Fibroblast of skin of abdomen (primary cell): Measurements from ENCODE around the gene CAB39L.
"Not testable (repeated sequence)": the region's sequence is repeated elsewhere in the genome, so short reads cannot be mapped to it uniquely, and the experiment has no call there.

Experiments
- DNase-seq: peaks from one replicate; pipeline ENCODE4 v3.0.0-alpha.2; 2013

Gene CAB39L

DNA sequence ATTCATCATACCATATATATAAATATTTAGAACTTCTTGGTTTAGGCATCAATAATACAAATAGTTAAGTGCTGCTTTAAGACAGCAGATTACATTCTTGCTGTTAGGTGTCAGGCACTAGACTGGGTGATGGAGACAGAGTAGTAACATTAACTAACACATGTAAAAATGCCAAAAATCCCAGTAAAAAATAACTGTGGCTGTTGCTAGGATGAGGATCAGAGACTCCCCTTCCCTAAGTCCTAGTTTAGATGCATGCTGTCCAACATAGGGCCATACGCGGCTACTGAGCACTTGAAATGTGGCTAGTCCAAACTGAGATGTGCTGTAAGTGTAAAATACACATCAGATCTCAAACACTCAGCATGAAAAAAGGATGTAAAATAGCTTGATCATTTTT, 101.4 kb downstream of the CAB39L start:
- peak; percentile 20 for DNase-seq

GRCh38 chr13:49341941-49342340, 101.9 kb downstream of the CAB39L start:
- DNase-seq: no peak

DNA sequence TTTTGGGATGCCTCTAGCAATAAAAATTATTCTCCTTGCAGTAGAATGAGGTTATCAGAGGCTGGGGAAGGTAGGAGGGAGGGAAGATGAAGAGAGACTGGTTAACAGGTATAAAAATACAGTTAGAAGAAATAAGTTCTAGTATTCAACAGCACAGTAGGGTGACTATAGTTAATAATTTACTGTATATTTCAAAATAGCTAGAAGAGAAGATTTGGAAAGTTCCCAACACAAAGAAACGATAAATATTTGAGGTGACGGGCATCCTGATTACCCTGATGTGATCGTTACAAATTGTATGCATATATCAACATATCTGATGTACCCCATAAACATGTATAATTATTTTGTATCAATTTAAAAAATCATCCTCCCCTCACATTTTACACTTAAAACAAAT, 102.3 kb downstream of the CAB39L start:
- no peak for DNase-seq

GRCh38 chr13:49340161-49340560, 103.7 kb downstream of the CAB39L start:
- no peak for DNase-seq

DNA sequence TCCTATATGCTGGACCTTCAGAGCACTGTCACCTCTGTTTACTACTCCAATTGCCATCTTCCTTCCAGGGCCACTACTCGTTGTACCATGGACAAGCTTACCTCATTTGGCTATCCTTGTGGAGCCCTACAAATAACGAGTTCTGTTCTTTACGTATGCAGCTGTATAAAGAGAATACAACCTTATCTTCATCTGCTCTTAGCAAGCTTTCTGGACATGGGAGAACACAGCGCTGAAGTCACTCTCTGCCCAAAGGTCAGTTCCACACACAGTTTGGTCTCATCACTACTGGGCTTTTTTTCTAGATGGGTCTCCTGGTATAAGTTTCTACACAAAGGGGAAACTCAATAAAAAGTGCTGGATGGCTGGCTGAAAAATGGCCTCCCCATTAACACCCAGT, 107.2 kb downstream of the CAB39L start:
- no peak for DNase-seq

- no peak for DNase-seq
These were observed 113.4 kb downstream of the CAB39L start for GRCh38 chr13:49330546-49330864.

DNA sequence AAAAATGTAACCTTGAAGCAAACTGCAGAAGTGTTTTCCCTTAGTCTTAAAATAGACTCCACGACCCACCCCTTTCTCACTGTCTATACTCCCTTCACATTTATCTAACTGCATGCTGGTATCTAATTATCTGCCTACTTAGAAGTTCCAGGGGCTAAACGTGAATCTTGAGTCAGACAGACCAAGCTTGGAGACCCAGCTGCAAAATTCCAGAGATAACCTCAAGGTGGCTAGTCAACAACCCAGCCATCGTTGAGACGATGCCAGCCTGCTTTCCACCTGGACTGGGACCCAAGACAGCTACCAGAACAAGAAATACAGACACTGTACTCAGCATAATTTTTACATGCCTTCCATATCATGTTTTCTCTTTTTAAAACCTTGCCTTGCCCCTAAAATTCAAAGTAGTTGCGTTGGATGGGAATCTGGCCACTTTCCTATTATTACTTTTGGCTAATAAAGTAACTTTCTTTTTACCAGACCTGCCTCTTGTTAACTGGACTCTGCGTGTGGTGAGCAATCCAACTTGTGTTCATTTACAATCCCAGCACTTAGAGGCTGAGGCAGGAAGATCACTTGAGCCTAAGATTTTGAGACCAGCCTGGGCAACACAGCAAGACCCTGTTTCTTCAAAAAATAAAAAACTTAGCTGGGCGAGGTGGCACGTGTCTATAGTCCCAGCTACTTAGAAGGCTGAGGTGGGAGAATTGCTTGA, 113.9 kb downstream of the CAB39L start:
- no peak for DNase-seq

DNA sequence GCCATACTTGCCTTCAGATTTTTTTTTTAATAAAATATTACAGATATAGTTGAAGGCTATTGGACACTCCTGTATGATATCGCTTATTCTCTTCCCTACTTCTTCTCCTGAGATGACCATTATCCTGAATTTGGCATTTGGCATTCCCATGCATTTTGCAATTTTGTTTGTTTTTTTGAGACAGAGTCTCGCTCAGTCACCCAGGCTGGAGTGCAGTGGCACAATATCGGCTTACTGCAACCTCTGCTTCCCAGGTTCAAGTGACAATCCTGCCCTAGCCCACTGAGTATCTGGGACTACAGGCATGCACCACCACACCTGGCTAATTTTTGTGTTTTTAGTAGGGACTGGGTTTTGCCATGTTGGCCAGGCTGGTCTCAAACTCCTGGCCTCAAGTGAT, 116.7 kb downstream of the CAB39L start:
- DNase-seq: not testable (repeated sequence)

GRCh38 chr13:49326222-49326917, 117.5 kb downstream of the CAB39L start:
- no peak for DNase-seq

DNA sequence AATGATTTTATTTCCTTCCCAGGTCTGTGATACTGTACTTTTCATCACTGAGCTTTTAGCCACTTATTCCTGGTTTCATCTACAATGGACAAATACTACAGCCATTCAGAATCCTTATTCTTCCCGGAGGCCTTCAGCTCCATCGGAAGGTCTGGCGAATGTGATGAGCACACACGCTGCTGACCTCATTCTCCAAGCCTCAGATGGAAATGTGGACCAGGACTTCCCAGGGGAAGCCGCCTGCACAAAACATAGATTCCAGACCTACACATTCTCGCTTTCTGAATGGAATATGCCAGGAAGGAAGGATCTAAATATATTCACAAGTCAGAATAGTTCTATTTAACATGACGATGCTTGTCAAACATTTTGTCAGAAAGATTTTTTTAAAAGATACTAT, 120.5 kb downstream of the CAB39L start:
- DNase-seq: no peak

DNA sequence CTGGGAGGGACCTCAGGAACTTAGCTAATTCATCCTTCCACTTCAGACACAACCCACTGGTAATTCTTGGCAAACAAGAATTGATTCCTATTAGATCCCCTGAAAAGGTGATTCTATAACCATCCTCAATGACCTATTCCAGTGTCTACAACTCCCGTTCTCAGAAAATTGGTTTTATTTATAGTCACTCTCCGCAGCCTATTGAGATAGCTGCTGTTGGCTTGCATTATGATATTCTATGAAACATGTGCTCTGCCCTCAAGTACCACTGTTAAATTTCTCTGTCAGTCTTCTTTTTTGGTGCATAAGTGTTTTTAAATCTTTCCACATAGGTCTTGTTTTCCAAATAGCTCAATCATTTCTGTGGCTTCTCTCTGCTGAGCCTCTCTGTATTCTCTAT, 121.2 kb downstream of the CAB39L start:
- no peak for DNase-seq

DNA sequence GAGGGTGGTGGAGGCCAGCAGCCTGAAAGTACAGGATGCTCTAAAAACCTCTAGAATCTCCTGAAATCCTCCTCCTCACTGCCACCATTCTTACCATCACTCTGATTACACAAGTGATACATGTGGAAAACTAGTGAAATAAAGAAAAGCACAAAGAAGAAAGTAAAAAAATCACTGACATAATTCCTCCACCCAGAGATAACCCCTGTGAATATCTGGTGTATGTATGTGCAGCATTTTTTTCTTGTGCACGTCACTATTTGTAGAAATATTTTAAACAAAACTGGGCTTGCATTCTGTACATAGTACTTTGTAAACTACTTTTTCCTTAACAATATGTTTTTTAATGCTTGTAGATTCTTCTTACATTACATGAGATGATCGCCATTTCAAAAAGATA, 122.9 kb downstream of the CAB39L start:
- no peak for DNase-seq

DNA sequence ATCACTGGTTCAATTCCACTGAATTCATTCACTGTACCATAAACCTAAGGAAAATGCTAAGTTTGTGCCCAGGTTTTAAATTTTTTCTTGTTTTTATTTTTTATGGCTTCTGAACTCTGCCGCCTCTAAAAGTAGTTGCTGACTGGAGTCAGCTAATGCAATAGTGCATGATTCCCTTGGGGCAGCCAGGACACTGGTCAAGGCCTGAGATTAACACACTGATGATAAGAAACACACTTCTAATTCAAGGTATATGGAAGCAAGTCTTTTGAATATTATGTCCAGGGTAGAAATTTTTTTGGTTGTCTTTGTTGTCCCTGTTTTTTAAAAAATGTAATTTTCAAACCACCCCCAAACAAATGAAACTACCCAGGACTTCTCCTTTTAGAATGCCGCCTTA, 123.9 kb downstream of the CAB39L start:
- DNase-seq: no peak

DNA sequence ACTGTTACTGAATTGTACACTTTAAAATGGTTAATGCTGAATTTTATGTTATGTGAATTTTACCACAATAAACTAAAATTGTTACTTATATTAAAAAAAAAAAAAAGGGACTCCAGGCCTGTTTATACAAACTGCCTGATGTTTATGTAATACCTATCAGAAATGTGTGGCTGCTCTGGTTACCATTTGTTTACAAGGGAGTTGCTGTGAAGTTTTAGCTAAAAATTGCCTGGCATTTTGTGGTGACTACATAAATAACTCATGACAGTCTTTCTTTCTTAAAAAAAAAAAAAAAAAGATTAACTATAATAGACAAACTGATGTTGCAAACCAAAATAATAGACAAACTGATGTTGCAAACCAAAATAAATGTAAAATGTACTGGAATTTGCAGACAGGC, 124.3 kb downstream of the CAB39L start:
- DNase-seq: no peak

DNA sequence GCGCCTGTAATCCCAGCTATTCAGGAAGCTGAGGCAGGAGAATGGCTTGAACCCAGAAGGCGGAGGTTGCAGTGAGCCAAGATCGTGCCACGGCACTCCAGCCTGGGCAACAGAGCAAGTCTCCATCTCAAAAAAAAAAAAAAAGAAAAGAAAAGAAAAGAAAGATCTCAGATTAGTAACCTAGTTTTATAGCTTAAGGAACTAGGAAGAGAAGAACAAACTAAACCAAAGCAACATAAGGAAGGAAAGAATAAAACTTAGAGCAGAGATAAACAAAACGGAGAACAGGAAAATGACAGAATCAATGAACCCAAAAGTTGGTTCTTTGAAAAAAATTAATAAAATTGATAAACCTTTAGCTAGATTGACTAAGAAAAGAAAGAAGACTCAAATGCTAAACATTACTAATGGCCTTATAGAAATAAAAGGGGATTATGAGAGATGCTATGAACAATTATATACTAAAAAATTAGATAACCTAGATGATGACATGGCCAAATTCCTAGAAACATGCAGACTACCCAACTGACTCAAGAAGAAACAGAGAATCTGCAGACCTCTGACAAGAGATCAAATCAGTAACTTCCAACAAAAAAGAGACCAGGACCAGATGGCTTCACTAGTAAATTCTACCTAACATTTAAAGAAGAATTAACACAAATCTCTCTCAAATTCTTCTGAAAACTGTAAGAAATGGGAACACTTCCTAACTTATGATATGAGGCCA, 127.9 kb downstream of the CAB39L start:
- DNase-seq: no peak

DNA sequence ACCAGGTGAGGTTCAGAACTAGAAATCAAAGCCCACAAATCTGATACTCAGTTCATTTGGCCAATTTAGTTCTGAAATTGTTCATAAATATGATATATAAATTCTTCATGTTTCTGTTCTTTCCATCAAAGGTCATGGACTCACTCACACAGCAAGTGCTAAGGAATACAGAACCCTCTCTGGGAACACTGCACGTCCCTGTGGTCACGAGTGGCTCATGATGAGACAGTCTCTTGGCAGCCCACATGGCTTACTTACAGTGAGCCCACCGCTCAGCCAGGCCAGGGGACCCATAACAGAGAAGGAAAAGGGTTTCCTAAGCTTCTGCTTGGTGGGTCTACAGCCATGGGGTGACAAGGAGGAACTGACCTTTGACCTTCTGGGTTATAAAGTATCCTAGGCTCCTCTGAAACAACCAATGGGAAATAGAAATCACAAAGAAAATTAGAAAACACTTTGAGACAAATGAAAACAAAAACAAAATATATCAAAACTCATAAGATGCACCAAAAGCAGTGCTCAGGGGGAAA, 128.8 kb downstream of the CAB39L start:
- peak; percentile 24 for DNase-seq

GRCh38 chr13:49314344-49314882, 129.5 kb downstream of the CAB39L start:
- peak; percentile 43 for DNase-seq

DNA sequence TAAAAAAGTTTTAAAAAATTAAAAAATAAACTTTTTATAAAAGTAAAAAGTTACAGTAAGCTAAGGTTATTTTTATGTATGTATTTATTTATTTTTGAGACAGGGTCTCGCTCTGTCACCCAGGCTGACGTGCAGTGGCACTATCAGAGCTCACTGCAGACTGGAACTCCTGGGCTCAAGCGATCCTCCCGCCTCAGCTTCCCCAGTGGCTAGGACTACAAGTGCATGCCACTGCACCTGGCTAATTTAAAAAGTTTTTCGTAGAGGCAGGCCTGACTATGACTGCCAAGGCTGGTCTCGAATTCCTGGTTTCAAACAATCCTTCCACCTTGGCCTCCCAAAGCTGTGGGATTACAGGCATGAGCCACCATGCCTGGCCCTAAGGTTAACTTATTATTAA, 132.0 kb downstream of the CAB39L start:
- DNase-seq: no peak

GRCh38 chr13:49310251-49310650, 133.6 kb downstream of the CAB39L start:
- no peak for DNase-seq

DNA sequence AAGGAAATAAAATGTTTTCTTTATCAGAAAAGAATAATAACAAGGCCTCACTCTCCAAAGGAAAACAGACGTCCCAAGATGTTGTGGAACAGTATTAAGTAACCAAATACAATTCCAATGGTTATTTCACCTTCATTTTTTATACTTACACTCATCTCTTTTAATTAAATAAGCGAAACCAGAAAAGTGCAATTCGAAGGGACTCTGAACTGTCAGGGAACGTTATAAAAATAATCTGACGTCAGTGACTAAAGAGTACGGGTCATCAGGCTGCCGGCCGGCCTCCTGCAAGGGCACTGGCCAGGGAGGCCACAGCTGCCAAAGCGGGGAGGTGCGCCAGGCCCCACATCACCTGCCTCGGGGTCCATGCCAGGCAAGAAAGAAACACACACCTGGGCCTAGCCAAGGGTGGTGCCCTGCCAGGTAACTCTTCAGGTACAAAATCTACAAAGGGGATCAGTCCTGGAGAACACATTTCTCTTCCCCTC, 134.9 kb downstream of the CAB39L start:
- no peak for DNase-seq

DNA sequence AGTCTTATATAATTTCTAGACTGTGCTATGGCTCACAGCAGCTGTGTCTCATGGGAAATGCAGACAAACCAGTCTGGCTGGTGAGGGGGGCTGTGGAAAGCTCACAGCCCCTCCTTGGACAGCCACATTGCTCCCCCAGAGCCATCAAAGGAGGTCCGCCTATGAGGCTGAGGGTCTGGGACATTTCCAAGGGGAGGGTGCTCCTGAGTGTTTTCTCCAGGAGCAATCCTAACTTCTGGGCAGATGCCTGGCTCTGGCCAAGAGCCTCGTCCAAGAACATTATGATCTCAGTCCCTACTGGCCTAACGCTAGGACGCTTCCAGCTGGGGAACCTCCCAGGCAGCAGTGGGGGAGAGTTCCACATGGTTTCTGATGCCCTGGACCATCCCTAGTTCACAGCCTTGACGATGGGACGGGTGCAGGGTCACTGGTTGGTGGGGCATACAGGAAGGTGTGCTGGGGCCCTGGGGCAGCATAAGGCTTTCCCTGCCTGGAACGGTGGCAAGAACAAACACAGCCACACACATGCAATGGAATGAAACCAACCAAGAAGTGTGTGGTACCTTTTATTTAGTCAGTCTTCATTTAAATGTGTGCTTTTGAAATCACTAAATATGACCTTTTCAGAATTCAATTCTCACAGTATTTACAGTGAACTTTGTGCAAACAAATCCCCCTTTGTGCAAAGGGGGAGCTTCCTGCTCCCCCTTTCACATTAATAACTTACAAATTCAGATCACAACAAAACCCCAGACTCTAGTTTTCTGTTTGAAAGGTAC, 135.6 kb downstream of the CAB39L start:
- peak; percentile 14 for DNase-seq

- DNase-seq: no peak
These were observed 136.5 kb downstream of the CAB39L start for GRCh38 chr13:49307365-49307764.
